Astrocyte (in vitro differentiated cells and primary cell): ENCODE results near the gene TMEM272. TPM values are rescaled to one million over a fixed set of nuclear protein-coding genes. Genes with fewer than 3 reads are reported as not detected.

ENCODE experiments used
- DNase-seq: peaks from one replicate; pipeline ENCODE4 v3.0.0-alpha.2; 2010; ENCODE audit warnings: low read depth
- FAIRE-seq: peaks from 2 replicates; lab custom pipeline; 2011; peaks lifted over from hg19 to GRCh38; lab: Jason Lieb, UNC
- H2AFZ ChIP-seq: 2 replicates; pipeline ENCODE4 v1.6.0; 2012; ENCODE audit warnings: low read depth, low read length, inconsistent platforms
- H3K27ac ChIP-seq: 2 replicates; pipeline ENCODE4 v1.5.1; 2011; ENCODE audit warnings: low read depth, low read length, inconsistent platforms
- H3K27me3 ChIP-seq: 2 replicates; pipeline ENCODE4 v1.6.0; 2011; ENCODE audit warnings: low read length, inconsistent platforms; ENCODE audit not compliant: insufficient read depth
- H3K36me3 ChIP-seq: 2 replicates; pipeline ENCODE4 v1.5.1; 2011; ENCODE audit warnings: low read length, inconsistent platforms; ENCODE audit not compliant: insufficient read depth
- H3K4me1 ChIP-seq: 2 replicates; pipeline ENCODE4 v1.5.1; 2011; ENCODE audit warnings: low read length, inconsistent platforms; ENCODE audit not compliant: insufficient read depth
- H3K4me2 ChIP-seq: 2 replicates; pipeline ENCODE4 v1.6.0; 2012; ENCODE audit warnings: low read length, inconsistent platforms
- H3K4me3 ChIP-seq: 2 replicates; pipeline ENCODE4 v1.5.1; 2011; ENCODE audit warnings: low read depth, mild to moderate bottlenecking, low read length, inconsistent platforms; ENCODE audit not compliant: insufficient read depth
- H3K79me2 ChIP-seq: 2 replicates; pipeline ENCODE4 v1.6.0; 2012; ENCODE audit warnings: mild to moderate bottlenecking, low read length, inconsistent platforms; ENCODE audit not compliant: insufficient read depth
- H3K9ac ChIP-seq: 2 replicates; pipeline ENCODE4 v1.6.0; 2012; ENCODE audit warnings: mild to moderate bottlenecking, low read length, inconsistent platforms
- H3K9me3 ChIP-seq: 2 replicates; pipeline ENCODE4 v1.5.1; 2012; ENCODE audit warnings: low read depth, mild to moderate bottlenecking, low read length, inconsistent platforms; ENCODE audit not compliant: insufficient read depth
- H4K20me1 ChIP-seq: 2 replicates; pipeline ENCODE4 v1.6.0; 2012; ENCODE audit warnings: low read length, inconsistent platforms; ENCODE audit not compliant: insufficient read depth
- H3K27ac Mint-ChIP-seq: one replicate; pipeline ENCODE4 v1.8.0; 2021; ENCODE audit warnings: mild to moderate bottlenecking, mixed read lengths; ENCODE audit not compliant: unreplicated experiment
- H3K27me3 Mint-ChIP-seq: one replicate; pipeline ENCODE4 v1.8.0; 2021; ENCODE audit warnings: low read depth, mixed read lengths; ENCODE audit not compliant: unreplicated experiment
- H3K36me3 Mint-ChIP-seq: one replicate; pipeline ENCODE4 v1.8.0; 2021; ENCODE audit warnings: low read depth, mixed read lengths; ENCODE audit not compliant: unreplicated experiment
- H3K4me1 Mint-ChIP-seq: one replicate; pipeline ENCODE4 v1.8.0; 2021; ENCODE audit warnings: low read depth, mixed read lengths; ENCODE audit not compliant: unreplicated experiment
- H3K4me3 Mint-ChIP-seq: one replicate; pipeline ENCODE4 v1.8.0; 2021; ENCODE audit warnings: mild to moderate bottlenecking, moderate library complexity, mixed read lengths; ENCODE audit not compliant: unreplicated experiment
- H3K9me3 Mint-ChIP-seq: one replicate; pipeline ENCODE4 v1.8.0; 2021; ENCODE audit warnings: mild to moderate bottlenecking, mixed read lengths; ENCODE audit not compliant: unreplicated experiment
- CTCF ChIP-seq: IDR thresholded peaks from 2 replicates; pipeline ENCODE4 v1.5.1; 2011; ENCODE audit warnings: low read depth, mild to moderate bottlenecking, inconsistent platforms, low read length, moderate library complexity; ENCODE audit not compliant: insufficient read depth
- EZH2 ChIP-seq: IDR thresholded peaks from 2 replicates; pipeline ENCODE4 v1.6.1; 2012; ENCODE audit warnings: mild to moderate bottlenecking, low read length, inconsistent platforms; ENCODE audit not compliant: insufficient read depth
- total RNA-seq: library from RNA; stranded (reverse); gene quantifications from 2 replicates; pipeline ENCODE4 v1.2.1, GENCODE V29; 2021

The TMEM272 gene
- total RNA-seq, 1 donor from 2014 or later, result 0.05 TPM

DNA sequence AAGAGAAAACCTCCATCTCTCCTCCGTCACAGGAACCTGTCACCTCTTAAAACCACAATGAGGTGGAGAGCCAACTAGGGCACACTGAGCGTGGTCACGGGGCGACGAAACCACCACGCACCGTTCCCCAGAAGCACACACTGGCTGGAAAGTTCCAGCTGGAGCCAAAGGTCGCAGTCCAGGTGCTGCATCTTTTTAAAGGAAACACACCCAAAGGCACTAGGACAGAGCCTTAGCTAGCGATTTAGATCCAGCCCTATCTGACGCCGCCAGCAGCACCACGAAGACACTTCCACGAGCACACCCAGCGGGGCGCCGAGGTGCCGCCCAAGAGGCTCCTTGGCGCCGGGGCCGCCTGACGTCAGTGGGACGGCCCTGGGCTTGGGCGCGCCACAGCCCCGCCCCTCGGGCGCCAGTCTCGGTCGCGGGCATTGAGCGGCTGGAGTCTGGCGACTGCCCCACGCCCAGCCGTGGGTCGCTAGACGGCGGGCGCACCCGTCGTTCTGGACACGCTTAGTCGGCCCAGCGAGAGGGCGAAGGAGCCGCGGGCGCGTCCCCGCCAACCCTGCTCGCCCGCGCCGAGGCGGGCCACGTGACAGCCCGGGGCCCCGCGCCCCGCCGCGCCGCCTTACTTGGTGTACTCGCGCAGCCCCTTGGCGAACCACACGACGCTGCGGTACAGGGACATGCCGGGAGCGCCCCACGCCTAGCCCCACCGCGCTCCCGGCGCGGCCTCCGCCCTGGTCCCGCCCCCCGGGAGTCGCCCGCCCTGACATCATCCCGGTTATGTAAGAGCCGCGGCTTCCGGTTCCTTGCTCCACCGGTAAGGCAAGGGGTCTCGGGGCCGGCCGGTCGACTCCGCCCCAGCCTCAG is 41.3 kb downstream of the TMEM272 start, which contains the start of gene DHRS12:
TSS of gene DHRS12 (minus strand) at position 742 of the 873 bp plus-strand sequence. CDS start 4,504 bp downstream, outside the sequence.
- H3K4me1 ChIP-seq, result peaks cover 29% of the 10 kb centered on the region
- DNase-seq (peak; percentile 65), FAIRE-seq (no peak)
- H3K9me3 Mint-ChIP-seq, result peaks cover 1% of the 10 kb centered on the region
- peaks cover 7% of the 10 kb centered on the region for H3K27me3 Mint-ChIP-seq
- H2AFZ ChIP-seq, result peak within 1 kb of the TSS; percentile 80
- H3K9me3 ChIP-seq, result no peaks in the 10 kb centered on the region
- peak within 1 kb of the TSS; percentile 73 for H3K4me3 ChIP-seq
- peak within 1 kb of the TSS; percentile 90 for H3K4me3 Mint-ChIP-seq
- H3K4me1 Mint-ChIP-seq, result peaks cover 19% of the 10 kb centered on the region
- peak within 1 kb of the TSS; percentile 89 for H3K27ac Mint-ChIP-seq
- H3K27ac ChIP-seq, result peak within 1 kb of the TSS; percentile 86
- no peaks in the 10 kb centered on the region for H3K36me3 ChIP-seq
- H3K27me3 ChIP-seq, result no peaks in the 10 kb centered on the region
- peak within 1 kb of the TSS; percentile 87 for H3K4me2 ChIP-seq
- H3K79me2 ChIP-seq, result no peaks in the 10 kb centered on the region
- peaks cover under 1% of the 10 kb centered on the region for H3K36me3 Mint-ChIP-seq
- TF ChIP-seq EZH2 (no peak), CTCF (no peak)
- H4K20me1 ChIP-seq, result no peaks in the 10 kb centered on the region
- peak within 1 kb of the TSS; percentile 95 for H3K9ac ChIP-seq

DNA sequence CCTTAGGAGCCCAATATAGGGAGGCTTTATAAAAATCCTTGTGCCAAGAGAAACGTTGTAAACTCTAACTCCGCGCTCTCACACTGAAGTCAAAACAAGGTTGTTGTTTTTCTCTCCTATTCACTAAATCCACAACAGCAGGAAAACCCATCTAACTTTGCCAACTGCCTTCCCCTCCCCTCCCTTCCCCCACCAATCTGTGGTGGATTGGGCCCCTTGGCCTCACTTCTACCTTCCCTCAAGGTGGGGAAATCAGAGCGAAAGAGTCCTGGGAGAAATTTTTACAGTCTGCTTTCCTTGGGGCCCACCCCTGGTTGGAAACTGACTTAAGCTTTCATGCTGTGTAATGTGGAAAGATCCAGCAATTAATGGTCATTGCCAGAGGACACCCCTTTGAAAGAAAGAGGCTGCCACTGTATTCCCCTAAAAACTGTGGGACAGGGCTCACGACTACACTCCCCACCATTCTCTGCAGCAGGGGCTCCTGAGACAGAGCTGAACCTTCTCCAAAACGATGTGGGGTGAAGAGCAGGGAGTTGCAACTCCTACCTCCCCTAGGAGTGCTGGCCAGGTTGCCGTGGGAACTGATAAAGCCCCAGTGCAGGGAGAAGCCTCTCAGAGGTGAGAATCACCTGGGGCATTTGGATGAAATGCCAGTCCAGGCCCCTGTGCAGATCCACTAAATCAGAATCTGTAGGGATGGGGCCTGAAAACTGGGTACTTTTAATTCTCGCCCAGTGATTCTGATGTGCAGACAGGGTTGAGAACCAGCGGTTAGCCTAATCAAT is 42.2 kb downstream of the TMEM272 start:
- Histone ChIP-seq H3K4me3 (peak overlapping the region; percentile 73), H3K9ac (peak overlapping the region; percentile 95), H3K36me3 (no peaks in the 10 kb centered on the region), H4K20me1 (no peaks in the 10 kb centered on the region), H2AFZ (peak overlapping the region; percentile 80), H3K27ac (peak overlapping the region; percentile 86), H3K9me3 (no peaks in the 10 kb centered on the region), H3K4me1 (peaks cover 29% of the 10 kb centered on the region), H3K27me3 (no peaks in the 10 kb centered on the region), H3K79me2 (no peaks in the 10 kb centered on the region), H3K4me2 (peak overlapping the region; percentile 87)
- H3K4me1 Mint-ChIP-seq, result peaks cover 19% of the 10 kb centered on the region
- peaks cover 8% of the 10 kb centered on the region for H3K27me3 Mint-ChIP-seq
- FAIRE-seq, result no peak
- peak overlapping the region; percentile 89 for H3K27ac Mint-ChIP-seq
- no peaks in the 10 kb centered on the region for H3K9me3 Mint-ChIP-seq
- TF ChIP-seq EZH2 (no peak), CTCF (no peak)
- peaks cover 2% of the 10 kb centered on the region for H3K36me3 Mint-ChIP-seq
- DNase-seq, result no peak
- peak overlapping the region; percentile 88 for H3K4me3 Mint-ChIP-seq
